GM12878 (cell line): ENCODE measurements around the gene PROSER2.

Experiments used
- CTCF ChIP-seq, 3 experiments: IDR thresholded peaks in 2 of 3; conservative IDR thresholded peaks in 1 of 3; 2 replicates each; pipeline ENCODE4 v1.5.1; 2011; ENCODE audit warnings: low read depth in 3 of 3, low read length in 3 of 3, mild to moderate bottlenecking in 3 of 3, control low read depth in 2 of 3, moderate library complexity in 2 of 3, inconsistent platforms in 1 of 3, mixed read lengths in 1 of 3; ENCODE audit not compliant: control insufficient read depth in 2 of 3, insufficient read depth in 1 of 3; ENCODE audit errors: extremely low read depth in 1 of 3
- EZH2 ChIP-seq: IDR thresholded peaks from 2 replicates; pipeline ENCODE4 v1.6.1; 2012; ENCODE audit warnings: low read depth, mild to moderate bottlenecking, control low read depth, inconsistent platforms, low read length, borderline replicate concordance; ENCODE audit not compliant: control insufficient read depth
- HDAC2 ChIP-seq: fragments of 200-600 bp; sonication (generic); IDR thresholded peaks from 2 replicates; pipeline ENCODE4 v1.6.1; 2017
- NR2C2 ChIP-seq: IDR thresholded peaks from 2 replicates; pipeline ENCODE4 v1.6.1; 2011; ENCODE audit warnings: borderline replicate concordance, low read depth; ENCODE audit not compliant: control insufficient read depth, insufficient read length
- POLR2AphosphoS2 ChIP-seq: IDR thresholded peaks from 2 replicates; pipeline ENCODE4 v1.6.1; 2011; ENCODE audit warnings: low read depth, mild to moderate bottlenecking, low read length, improper control_type of control experiment, moderate library complexity
- RAD21 ChIP-seq: IDR thresholded peaks from 2 replicates; pipeline ENCODE4 v1.6.1; 2011; ENCODE audit warnings: mild to moderate bottlenecking, low read depth, low read length, moderate library complexity; ENCODE audit not compliant: insufficient read depth
- TF ChIP-seq, protein P1 (sequence below): fragments of 450-650 bp; conservative IDR thresholded peaks from 2 replicates; pipeline ENCODE4 v1.6.1; 2017; ENCODE audit warnings: mild to moderate bottlenecking, moderate library complexity
- TF ChIP-seq, protein P2 (sequence below): fragments of 450-650 bp; IDR thresholded peaks from 2 replicates; pipeline ENCODE4 v1.6.1; 2017; ENCODE audit warnings: antibody characterized with exemption, mild to moderate bottlenecking, moderate library complexity

DNA sequence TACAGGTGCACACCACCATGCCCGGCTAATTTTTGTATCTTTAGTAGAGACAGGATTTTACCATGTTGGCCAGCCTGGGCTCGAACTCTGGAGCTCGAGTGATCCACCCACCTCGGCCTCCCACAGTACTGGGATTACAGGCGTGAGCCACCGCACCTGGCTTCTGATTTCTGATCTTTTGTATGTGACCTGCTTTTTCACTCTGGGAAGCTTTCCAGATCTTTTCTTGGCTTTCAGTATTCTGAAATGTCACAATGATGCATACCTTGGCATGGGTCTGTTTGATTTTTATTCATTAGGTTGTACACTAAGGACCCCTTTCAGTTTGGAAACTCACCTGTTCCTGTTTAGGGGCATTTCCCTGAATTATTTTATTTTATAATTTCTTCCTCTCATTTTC, 41.6 kb downstream of the PROSER2 start:
- TF ChIP-seq RAD21 (no peak), POLR2AphosphoS2 (no peak), CTCF (IDR thresholded peaks at IDR 0.05 in 2 of 3, conservative IDR thresholded peaks at IDR 0.05 in 1 of 3; ENCODE audit: control insufficient read depth in 2 of 3, extremely low read depth in 1 of 3, insufficient read depth in 1 of 3, low read depth in 3 of 3, low read length in 3 of 3) (no peak), EZH2 (no peak), NR2C2 (no peak), HDAC2 (no peak)
- TF ChIP-seq, protein P1, sequence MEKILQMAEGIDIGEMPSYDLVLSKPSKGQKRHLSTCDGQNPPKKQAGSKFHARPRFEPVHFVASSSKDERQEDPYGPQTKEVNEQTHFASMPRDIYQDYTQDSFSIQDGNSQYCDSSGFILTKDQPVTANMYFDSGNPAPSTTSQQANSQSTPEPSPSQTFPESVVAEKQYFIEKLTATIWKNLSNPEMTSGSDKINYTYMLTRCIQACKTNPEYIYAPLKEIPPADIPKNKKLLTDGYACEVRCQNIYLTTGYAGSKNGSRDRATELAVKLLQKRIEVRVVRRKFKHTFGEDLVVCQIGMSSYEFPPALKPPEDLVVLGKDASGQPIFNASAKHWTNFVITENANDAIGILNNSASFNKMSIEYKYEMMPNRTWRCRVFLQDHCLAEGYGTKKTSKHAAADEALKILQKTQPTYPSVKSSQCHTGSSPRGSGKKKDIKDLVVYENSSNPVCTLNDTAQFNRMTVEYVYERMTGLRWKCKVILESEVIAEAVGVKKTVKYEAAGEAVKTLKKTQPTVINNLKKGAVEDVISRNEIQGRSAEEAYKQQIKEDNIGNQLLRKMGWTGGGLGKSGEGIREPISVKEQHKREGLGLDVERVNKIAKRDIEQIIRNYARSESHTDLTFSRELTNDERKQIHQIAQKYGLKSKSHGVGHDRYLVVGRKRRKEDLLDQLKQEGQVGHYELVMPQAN = no peak
- TF ChIP-seq, protein P2, sequence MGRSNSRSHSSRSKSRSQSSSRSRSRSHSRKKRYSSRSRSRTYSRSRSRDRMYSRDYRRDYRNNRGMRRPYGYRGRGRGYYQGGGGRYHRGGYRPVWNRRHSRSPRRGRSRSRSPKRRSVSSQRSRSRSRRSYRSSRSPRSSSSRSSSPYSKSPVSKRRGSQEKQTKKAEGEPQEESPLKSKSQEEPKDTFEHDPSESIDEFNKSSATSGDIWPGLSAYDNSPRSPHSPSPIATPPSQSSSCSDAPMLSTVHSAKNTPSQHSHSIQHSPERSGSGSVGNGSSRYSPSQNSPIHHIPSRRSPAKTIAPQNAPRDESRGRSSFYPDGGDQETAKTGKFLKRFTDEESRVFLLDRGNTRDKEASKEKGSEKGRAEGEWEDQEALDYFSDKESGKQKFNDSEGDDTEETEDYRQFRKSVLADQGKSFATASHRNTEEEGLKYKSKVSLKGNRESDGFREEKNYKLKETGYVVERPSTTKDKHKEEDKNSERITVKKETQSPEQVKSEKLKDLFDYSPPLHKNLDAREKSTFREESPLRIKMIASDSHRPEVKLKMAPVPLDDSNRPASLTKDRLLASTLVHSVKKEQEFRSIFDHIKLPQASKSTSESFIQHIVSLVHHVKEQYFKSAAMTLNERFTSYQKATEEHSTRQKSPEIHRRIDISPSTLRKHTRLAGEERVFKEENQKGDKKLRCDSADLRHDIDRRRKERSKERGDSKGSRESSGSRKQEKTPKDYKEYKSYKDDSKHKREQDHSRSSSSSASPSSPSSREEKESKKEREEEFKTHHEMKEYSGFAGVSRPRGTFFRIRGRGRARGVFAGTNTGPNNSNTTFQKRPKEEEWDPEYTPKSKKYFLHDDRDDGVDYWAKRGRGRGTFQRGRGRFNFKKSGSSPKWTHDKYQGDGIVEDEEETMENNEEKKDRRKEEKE = no peak
